Mucosa of descending colon (tissue), 3 donors: ENCODE results near the gene SMC5. TPM values are rescaled to one million over a fixed set of nuclear protein-coding genes. Genes with fewer than 3 reads are reported as not detected.
"Not testable (repeated sequence)": the region's sequence is repeated elsewhere in the genome, so short reads cannot be mapped to it uniquely, and the experiment has no call there.

Source experiments
- ATAC-seq: fragments of 200-7000 bp; cut with Tn5 transposase; one replicate; pipeline ENCODE4 v1.9.1; 2020; ENCODE audit warnings: mild to moderate bottlenecking, moderate library complexity
- DNase-seq, 3 donors: peaks; one replicate each; pipeline ENCODE4 v3.0.0-alpha.2; 2020
- H3K36me3 ChIP-seq: fragments of 200-600 bp; one replicate; pipeline ENCODE4 v1.8.0; 2021; ENCODE audit warnings: low read depth, mild to moderate bottlenecking
- H3K4me1 ChIP-seq: fragments of 200-600 bp; one replicate; pipeline ENCODE4 v1.8.0; 2021; ENCODE audit warnings: low read depth, mild to moderate bottlenecking
- H3K4me3 ChIP-seq: fragments of 200-600 bp; one replicate; pipeline ENCODE4 v1.8.0; 2021; ENCODE audit warnings: mild to moderate bottlenecking
- H3K9me3 ChIP-seq: fragments of 200-600 bp; one replicate; pipeline ENCODE4 v1.8.0; 2021; ENCODE audit warnings: mild to moderate bottlenecking
- CTCF ChIP-seq: fragments of 200-600 bp; IDR thresholded peaks from one replicate; pipeline ENCODE4 v1.8.0; 2022; ENCODE audit warnings: antibody characterized with exemption, mild to moderate bottlenecking
- intact Hi-C, 2 donors: fragments of 100-400 bp; cut with DNase I in 1 of 2; cut with micrococcal nuclease in 1 of 2; formaldehyde crosslinking; loops; one replicate each; pipeline versions ENCODE4 v1.11.0 to v1.11.1; 2022; cut with DNase I, micrococcal nuclease
- total RNA-seq, 3 donors: library from RNA; stranded (reverse); fragmentation: NEBNext Ultra II Directional in 2 of 3; extraction: Animal tissue kit (Norgen Biotek cat#: 25700) in 2 of 3; gene quantifications; one replicate each; pipeline versions ENCODE4 v1.2.1 to v1.2.4, GENCODE V29; 2021 to 2023
- donor health status: DM: no; HTN: no; CAD: no; lungs with moderate emphysema.
- donor health status: DM: no; HTN: no; CAD: no.
- donor health status: DM: no; HTN: yes; CAD: no.

SMC5 gene
- total RNA-seq, 3 donors from 2014 or later, result 23.7 to 32.1 (median 31.7) TPM

GRCh38 chr9:70392850-70393249 lies 134.1 kb downstream of the SMC5 start:
- DNase-seq, result peak in 1 of 3 donors; percentile 46

GRCh38 chr9:70395652-70396051 lies 136.9 kb downstream of the SMC5 start:
- H3K4me3 ChIP-seq, result no peak overlapping the region
- DNase-seq (no peak), ATAC-seq (no peak)
- no peaks in the 10 kb centered on the region for H3K36me3 ChIP-seq
- no peaks in the 10 kb centered on the region for H3K9me3 ChIP-seq
- intact Hi-C loops, result no loop called here
- peaks cover 62% of the 10 kb centered on the region for H3K4me1 ChIP-seq
- TF ChIP-seq CTCF, result no peak

More at GRCh38 chr9:70392850-70393249, 134.1 kb downstream of the SMC5 start:
- TF ChIP-seq CTCF, result no peak
- Histone ChIP-seq H3K9me3 (no peaks in the 10 kb centered on the region), H3K4me3 (no peak overlapping the region), H3K36me3 (no peaks in the 10 kb centered on the region), H3K4me1 (peaks cover 38% of the 10 kb centered on the region)
- intact Hi-C loops, result no loop called here
- peak; percentile 86 for ATAC-seq

- Histone ChIP-seq H3K4me1 (peaks cover 52% of the 10 kb centered on the region), H3K4me3 (no peak overlapping the region), H3K36me3 (no peaks in the 10 kb centered on the region), H3K9me3 (no peaks in the 10 kb centered on the region)
- intact Hi-C loops, result no loop called here
- DNase-seq (peak in 1 of 3 donors; percentile 39), ATAC-seq (peak; percentile 95)
- no peak for TF ChIP-seq CTCF
Observed at GRCh38 chr9:70398145-70398556, 139.4 kb downstream of the SMC5 start.

GRCh38 chr9:70399141-70399540 lies 140.4 kb downstream of the SMC5 start:
- no peak for ATAC-seq
- Histone ChIP-seq H3K4me1 (peaks cover 49% of the 10 kb centered on the region), H3K4me3 (no peak overlapping the region), H3K36me3 (no peaks in the 10 kb centered on the region), H3K9me3 (no peaks in the 10 kb centered on the region)
- no peak for DNase-seq
- TF ChIP-seq CTCF, result no peak
- intact Hi-C loops, result no loop called here

- no peak overlapping the region for H3K4me3 ChIP-seq
- DNase-seq (no peak), ATAC-seq (no peak)
- no peaks in the 10 kb centered on the region for H3K36me3 ChIP-seq
- no peaks in the 10 kb centered on the region for H3K9me3 ChIP-seq
- intact Hi-C loops, result no loop called here
- H3K4me1 ChIP-seq, result peaks cover 61% of the 10 kb centered on the region
- TF ChIP-seq CTCF, result no peak
Observed at GRCh38 chr9:70400107-70400892, 141.5 kb downstream of the SMC5 start.

- H3K4me1 ChIP-seq, result peaks cover 70% of the 10 kb centered on the region
- H3K4me3 ChIP-seq, ATAC-seq, DNase-seq, H3K36me3 ChIP-seq, intact Hi-C loops, H3K9me3 ChIP-seq: not testable (repeated sequence)
Observed at GRCh38 chr9:70401241-70401640, 142.5 kb downstream of the SMC5 start.
